ENCODE results near the gene PNPLA2. TPM values are rescaled to one million over a fixed set of nuclear protein-coding genes. Genes with fewer than 3 reads are reported as not detected.

The PNPLA2 gene
- total and polyA plus RNA-seq, 2 of the 8 experiments (the other 6 are each of a cell fraction or from before 2014, with no cell fraction given) = 30.9 to 62.1 TPM

- TF ChIP-seq KDM4A (IDR thresholded peaks at IDR 0.05; ENCODE audit: low read depth, low read length, severe bottlenecking) = no peak
- no peak for TF ChIP-seq BRCA1 (IDR thresholded peaks at IDR 0.05; ENCODE audit: low read depth, low read length)
- TF ChIP-seq SP2 (IDR thresholded peaks at IDR 0.05; ENCODE audit: low read length) = no peak
- TF ChIP-seq YY1 (IDR thresholded peaks at IDR 0.05; ENCODE audit: low read depth, low read length) = no peak
- TF ChIP-seq POLR2A (IDR thresholded peaks at IDR 0.05; ENCODE audit: control extremely low read depth in 1 of 2, low read depth in 2 of 2, low read length in 2 of 2) = no peak
- TF ChIP-seq SP1 (IDR thresholded peaks at IDR 0.05; ENCODE audit: low read depth, low read length) = no peak
Measured at GRCh38 chr11:856397-856796, 37.7 kb downstream of the PNPLA2 start (continued).

Data from H1 (cell line).